Mucosa of rectum (tissue), 2 donors: ENCODE results near the gene MUC21.
A peak's percentile ranks its signal among the peaks of the same experiment; 100 is the strongest.

ENCODE experiments used
- H3K27ac ChIP-seq, 2 donors: one replicate each; pipeline ENCODE4 v1.7.0; 2013; ENCODE audit warnings: inconsistent platforms in 2 of 2, low read depth in 2 of 2, low read length in 2 of 2
- H3K27me3 ChIP-seq, 2 donors: one replicate each; pipeline ENCODE4 v1.7.0; 2013; ENCODE audit warnings: low read length in 2 of 2; ENCODE audit not compliant: control insufficient read depth in 2 of 2, insufficient read depth in 2 of 2
- H3K36me3 ChIP-seq, 2 donors: one replicate each; pipeline ENCODE4 v1.7.0; 2013; ENCODE audit warnings: low read length in 2 of 2; ENCODE audit not compliant: control insufficient read depth in 2 of 2, insufficient read depth in 2 of 2
- H3K4me1 ChIP-seq, 2 donors: one replicate each; pipeline ENCODE4 v1.7.0; 2013; ENCODE audit warnings: low read length in 2 of 2, mild to moderate bottlenecking in 1 of 2; ENCODE audit not compliant: control insufficient read depth in 2 of 2, insufficient read depth in 2 of 2
- H3K4me3 ChIP-seq, 2 donors: one replicate each; pipeline ENCODE4 v1.7.0; 2013; ENCODE audit warnings: low read length in 2 of 2
- H3K9ac ChIP-seq, 2 donors: one replicate each; pipeline ENCODE4 v1.7.0; 2013; ENCODE audit warnings: low read length in 2 of 2, low read depth in 1 of 2, mild to moderate bottlenecking in 1 of 2
- H3K9me3 ChIP-seq, 2 donors: one replicate each; pipeline ENCODE4 v1.7.0; 2013; ENCODE audit warnings: low read length in 2 of 2; ENCODE audit not compliant: control insufficient read depth in 2 of 2
- donor health status: healthy.
- donor health status: Normal muscosa, but diverticular disease.

MUC21 gene

DNA sequence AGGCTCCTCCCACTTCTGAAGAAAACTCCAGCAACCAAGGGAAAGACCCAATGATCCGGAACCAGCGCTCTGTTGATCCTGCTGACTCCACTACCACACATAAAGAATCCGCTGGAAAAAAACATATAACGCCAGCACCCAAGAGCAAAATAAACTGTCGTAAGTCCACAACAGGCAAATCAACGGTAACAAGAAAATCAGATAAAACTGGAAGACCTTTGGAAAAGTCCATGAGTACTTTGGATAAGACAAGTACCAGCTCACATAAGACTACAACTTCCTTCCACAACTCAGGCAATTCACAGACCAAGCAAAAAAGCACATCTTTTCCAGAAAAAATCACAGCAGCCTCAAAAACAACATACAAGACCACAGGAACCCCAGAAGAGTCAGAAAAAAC, 34.7 kb upstream of the MUC21 start:
- no peaks in the 10 kb centered on the region for H3K9me3 ChIP-seq
- peaks cover 10% of the 10 kb centered on the region in 2 donors for H3K27me3 ChIP-seq
- H3K27ac ChIP-seq = no peak overlapping the region
- H3K4me1 ChIP-seq = no peaks in the 10 kb centered on the region
- H3K9ac ChIP-seq = no peak overlapping the region
- H3K4me3 ChIP-seq = no peak overlapping the region
- no peaks in the 10 kb centered on the region for H3K36me3 ChIP-seq

DNA sequence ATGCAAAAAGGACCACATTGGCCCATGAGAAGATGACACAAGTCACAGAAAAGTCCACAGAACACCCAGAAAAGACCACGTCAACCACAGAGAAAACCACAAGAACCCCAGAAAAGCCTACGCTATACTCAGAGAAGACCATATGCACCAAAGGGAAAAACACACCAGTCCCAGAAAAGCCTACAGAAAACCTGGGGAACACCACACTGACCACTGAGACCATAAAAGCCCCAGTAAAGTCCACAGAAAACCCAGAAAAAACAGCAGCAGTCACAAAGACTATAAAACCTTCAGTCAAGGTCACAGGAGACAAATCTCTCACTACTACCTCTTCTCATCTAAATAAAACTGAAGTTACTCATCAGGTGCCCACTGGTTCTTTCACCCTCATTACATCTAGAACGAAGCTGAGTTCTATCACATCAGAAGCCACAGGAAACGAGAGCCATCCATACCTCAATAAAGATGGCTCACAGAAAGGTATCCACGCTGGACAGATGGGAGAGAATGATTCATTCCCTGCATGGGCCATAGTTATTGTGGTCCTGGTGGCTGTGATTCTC, 31.5 kb upstream of the MUC21 start:
- no peak overlapping the region for H3K4me3 ChIP-seq
- H3K9ac ChIP-seq = no peak overlapping the region
- peaks cover 3 to 6% of the 10 kb centered on the region in 2 donors for H3K4me1 ChIP-seq
- H3K9me3 ChIP-seq = no peaks in the 10 kb centered on the region
- H3K27me3 ChIP-seq = peaks cover 25 to 32% of the 10 kb centered on the region in 2 donors
- no peaks in the 10 kb centered on the region for H3K36me3 ChIP-seq
- no peak overlapping the region for H3K27ac ChIP-seq

DNA sequence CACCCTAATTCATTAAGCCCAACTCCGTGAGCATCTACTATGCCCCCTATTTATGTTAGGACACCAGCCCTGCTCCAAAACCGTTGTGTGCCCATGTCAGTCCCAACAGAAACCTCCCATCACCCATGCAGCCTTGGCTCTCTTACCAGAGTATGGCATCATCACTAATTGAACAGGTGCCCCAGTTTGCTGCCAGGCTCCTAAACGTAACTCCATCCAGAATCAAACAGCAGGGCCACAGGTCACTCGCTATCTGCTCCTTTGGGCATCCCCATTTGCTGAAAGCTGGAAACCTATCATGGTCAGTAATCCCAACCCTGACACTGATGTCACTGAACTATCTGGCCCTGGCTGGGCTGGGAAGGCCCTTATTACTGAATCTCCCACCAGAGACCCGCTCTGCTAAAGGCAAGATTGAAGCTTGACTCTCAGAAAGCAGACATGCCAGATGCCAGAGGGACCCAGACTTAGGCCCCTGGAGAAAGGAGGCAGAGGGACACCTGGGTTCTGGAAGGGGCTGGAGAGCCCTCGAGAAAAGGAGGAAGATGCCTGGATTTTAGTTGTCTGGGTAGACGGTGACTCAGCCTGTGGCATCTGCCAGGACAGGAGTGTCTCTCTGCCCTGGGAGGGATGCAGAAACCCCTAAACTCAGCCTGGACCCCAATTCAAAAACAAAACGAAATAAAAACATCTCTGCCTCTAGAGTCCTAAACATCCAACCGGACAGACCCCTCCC, 28.7 kb upstream of the MUC21 start:
- Histone ChIP-seq H3K9me3 (no peaks in the 10 kb centered on the region), H3K9ac (peak overlapping the region in 1 of 2 donors; percentile 60)

DNA sequence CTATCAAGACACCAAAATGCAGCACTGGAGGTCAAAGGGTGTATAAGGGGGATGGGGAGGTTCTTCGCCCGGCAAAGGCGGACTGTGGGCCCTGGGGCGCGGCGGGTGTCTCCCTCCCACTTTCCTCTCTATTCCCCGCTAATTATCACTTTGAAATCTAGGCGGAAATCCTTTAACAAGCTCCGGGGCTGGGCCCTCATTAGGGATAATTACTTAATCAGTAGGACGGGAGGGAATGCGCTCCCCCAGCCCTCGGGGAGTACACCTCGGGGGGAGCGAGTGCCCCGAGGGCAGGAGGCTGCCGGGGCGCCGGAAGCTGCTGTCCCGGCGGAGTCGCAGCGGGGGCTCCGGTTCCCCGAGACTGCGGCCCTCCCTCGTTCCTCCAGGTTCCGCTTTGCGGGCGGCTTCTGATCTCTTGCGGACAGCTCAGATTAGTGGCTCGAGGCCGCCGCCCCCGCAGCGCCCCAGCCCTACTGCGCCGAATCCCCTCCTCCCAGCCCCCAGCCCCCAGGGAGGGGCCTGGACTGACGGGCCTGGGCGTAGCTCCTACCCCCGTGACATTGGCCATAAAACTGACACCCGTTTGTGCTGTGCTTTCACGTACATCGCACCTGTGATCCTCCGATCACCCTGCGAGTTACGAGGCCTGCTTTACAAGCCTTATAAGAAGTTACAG, 28.0 kb upstream of the MUC21 start:
- H3K27me3 ChIP-seq = peaks cover 28 to 40% of the 10 kb centered on the region in 2 donors
- no peak overlapping the region for H3K27ac ChIP-seq
- H3K36me3 ChIP-seq = no peaks in the 10 kb centered on the region
- H3K4me1 ChIP-seq = peaks cover 3 to 6% of the 10 kb centered on the region in 2 donors
- peak overlapping the region; percentile 34 to 65 for H3K4me3 ChIP-seq
- H3K9ac ChIP-seq = peak overlapping the region; percentile 32 to 60
- no peaks in the 10 kb centered on the region for H3K9me3 ChIP-seq

More for the DNA sequence above, 28.7 kb upstream of the MUC21 start:
- Histone ChIP-seq H3K36me3 (no peaks in the 10 kb centered on the region), H3K4me1 (peaks cover 3 to 6% of the 10 kb centered on the region in 2 donors), H3K27ac (no peak overlapping the region), H3K4me3 (peak overlapping the region; percentile 34 to 65), H3K27me3 (peaks cover 28 to 40% of the 10 kb centered on the region in 2 donors)

DNA sequence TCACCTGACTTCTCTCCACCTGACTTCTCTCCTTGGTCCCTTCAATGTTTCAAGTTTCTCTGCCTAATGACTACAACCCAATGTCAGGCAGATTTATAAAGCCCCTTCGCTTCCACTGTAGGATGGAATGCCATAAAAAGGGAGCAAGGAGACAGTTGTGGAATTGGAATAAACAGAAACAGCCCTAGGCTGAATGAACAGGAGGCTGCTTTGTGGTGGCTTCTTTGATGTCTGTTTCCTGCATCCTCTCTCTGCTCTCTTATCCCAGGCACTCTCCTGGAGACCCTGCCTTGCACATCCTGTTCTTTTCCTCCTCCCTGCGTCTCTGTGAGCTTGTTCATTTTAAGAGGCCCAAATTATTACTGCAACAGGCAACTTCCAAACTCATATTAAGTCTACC, 25.8 kb upstream of the MUC21 start:
- H3K27ac ChIP-seq = no peak overlapping the region
- no peaks in the 10 kb centered on the region for H3K9me3 ChIP-seq
- H3K36me3 ChIP-seq = no peaks in the 10 kb centered on the region
- peaks cover 22 to 32% of the 10 kb centered on the region in 2 donors for H3K27me3 ChIP-seq
- H3K4me1 ChIP-seq = peaks cover 3 to 6% of the 10 kb centered on the region in 2 donors
- H3K4me3 ChIP-seq = no peak overlapping the region
- no peak overlapping the region for H3K9ac ChIP-seq

DNA sequence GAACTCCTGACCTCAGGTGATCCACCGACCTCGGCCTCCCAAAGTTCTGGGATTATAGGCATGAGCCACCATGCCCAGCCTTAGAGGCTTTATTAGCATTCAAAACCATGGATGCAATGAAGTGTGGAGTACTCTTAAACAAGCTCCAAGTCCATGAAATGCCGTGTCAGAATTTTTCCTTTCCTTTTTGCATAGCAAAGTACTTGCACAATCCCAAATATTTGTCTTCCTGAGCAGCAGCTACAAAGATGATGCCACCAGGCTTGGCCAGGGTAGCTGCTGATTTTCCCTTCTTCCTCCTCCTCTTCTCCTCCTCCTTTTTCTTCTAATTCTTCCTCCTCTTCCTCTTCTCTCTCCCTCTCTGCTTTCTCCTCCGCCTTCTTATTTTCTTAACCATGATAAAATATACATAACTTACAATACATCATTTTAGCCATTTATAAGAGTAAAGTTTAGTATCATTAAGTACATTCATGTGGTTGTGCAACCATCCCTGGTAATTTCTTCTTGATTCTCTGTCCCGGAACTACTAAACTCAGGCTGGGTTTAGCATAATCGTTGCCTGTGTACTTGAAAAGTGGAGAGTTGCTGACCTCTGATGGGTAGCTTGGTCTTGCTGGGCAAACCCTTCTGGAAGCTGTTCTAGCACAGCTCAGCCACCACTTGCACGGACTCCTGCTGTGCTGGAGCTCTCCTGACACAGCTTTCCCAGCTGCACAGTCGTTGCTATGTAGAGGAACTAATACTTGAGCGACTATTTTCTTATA, 22.4 kb upstream of the MUC21 start:
- no peak overlapping the region for H3K27ac ChIP-seq
- H3K4me3 ChIP-seq = no peak overlapping the region
- H3K9ac ChIP-seq = no peak overlapping the region
- H3K4me1 ChIP-seq = peaks cover 0 to 2% of the 10 kb centered on the region in 2 donors
- no peaks in the 10 kb centered on the region for H3K36me3 ChIP-seq
- H3K27me3 ChIP-seq = peaks cover 10 to 20% of the 10 kb centered on the region in 2 donors
- H3K9me3 ChIP-seq = no peaks in the 10 kb centered on the region

DNA sequence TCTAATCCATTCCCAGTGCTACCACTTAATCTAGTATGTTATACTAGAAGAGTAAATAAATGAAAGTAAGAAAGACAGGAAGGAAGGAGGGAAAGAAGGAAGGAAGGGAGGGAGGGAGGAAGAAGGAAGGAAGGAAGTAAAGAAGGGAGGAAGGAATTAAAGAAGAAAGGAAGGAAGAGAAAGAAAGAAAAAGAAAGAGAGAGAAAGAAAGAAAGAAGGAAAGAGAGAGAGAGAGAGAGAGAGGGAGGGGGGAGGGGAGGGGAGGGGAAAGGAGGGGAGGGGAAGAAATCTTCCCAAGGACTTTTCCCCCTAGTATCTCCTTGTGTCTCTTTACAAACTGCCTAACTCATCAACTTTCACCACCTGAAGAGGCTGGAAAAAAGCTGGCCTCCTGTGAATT, 20.8 kb upstream of the MUC21 start:
- no peaks in the 10 kb centered on the region for H3K9me3 ChIP-seq
- H3K4me3 ChIP-seq = no peak overlapping the region
- H3K36me3 ChIP-seq = no peaks in the 10 kb centered on the region
- H3K27ac ChIP-seq = no peak overlapping the region
- H3K4me1 ChIP-seq = no peaks in the 10 kb centered on the region
- H3K9ac ChIP-seq = no peak overlapping the region
- peaks cover 1 to 10% of the 10 kb centered on the region in 2 donors for H3K27me3 ChIP-seq

DNA sequence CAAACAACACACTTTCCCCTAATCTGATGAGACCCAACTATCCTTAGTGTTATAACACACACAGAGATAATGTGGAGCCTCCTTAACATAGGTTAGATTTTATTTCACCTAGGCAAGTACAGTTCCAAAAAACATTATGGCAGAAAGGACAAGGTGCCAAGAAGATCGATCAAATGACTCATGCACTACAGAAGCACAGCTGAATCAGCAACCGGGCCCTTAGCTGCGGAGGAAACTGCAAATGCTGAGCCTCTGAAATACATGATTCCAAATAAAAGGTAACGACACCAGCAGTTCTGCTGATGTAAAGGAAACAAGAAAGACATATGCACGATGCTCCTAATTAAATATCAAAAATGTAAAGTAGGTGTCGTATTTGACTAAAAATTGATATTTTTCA, 19.9 kb upstream of the MUC21 start:
- H3K4me1 ChIP-seq = no peaks in the 10 kb centered on the region
- peaks cover 0 to 3% of the 10 kb centered on the region in 2 donors for H3K27me3 ChIP-seq
- no peak overlapping the region for H3K9ac ChIP-seq
- H3K4me3 ChIP-seq = no peak overlapping the region
- H3K36me3 ChIP-seq = no peaks in the 10 kb centered on the region
- H3K27ac ChIP-seq = no peak overlapping the region
- H3K9me3 ChIP-seq = no peaks in the 10 kb centered on the region

DNA sequence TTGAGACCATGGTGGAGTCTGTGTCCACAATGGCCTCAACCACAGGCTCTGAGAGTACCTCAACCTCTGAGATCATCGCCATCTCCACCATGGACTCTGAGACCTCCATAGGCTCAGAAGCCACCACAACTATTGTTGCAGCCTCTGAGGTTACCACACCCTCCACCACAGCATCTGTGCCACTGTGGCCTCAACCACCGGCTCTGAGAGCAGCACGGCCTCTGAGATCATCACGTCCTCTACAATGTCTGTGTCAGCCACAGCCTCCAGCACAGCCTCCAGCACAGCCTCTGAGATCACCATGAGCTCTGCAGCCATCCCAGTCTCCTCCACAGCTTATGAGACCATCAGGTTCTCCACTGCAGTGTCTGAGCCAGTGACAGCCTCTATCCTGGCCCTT, 19.4 kb upstream of the MUC21 start:
- Histone ChIP-seq H3K36me3 (no peaks in the 10 kb centered on the region), H3K4me3 (no peak overlapping the region), H3K9me3 (no peaks in the 10 kb centered on the region), H3K9ac (no peak overlapping the region), H3K27me3 (peaks cover 0 to 3% of the 10 kb centered on the region in 2 donors), H3K27ac (no peak overlapping the region), H3K4me1 (no peaks in the 10 kb centered on the region)
